ENCODE results near the gene REEP3. TPM values are rescaled to one million over a fixed set of nuclear protein-coding genes. Genes with fewer than 3 reads are reported as not detected.
"Not testable (repeated sequence)": the region's sequence is repeated elsewhere in the genome, so short reads cannot be mapped to it uniquely, and the experiment has no call there.

Gene REEP3
- total RNA-seq, 6 donors from 2014 or later = 23.6 to 63.9 (median 41.8) TPM

DNA sequence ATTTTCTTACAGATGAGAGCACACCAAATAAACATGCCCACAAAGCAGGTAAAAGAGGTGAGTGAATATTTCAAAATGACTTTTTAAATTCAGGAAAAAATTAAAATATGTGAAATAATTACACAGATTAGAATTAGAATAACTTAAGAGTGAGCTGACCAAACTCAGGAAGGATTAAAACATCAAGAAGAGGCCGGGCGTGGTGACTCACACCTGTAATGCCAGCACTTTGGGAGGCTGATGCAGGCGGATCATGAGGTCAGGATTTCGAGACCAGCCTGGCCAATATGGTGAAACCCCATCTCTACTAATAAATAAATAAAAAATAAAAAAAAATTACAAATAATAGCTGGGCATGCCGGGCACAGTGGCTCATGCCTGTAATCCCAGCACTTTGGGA, 140.1 kb downstream of the REEP3 start:
- Histone ChIP-seq H3K4me3 (no peak overlapping the region), H3K4me1 (no peaks in the 10 kb centered on the region), H3K9me3 (no peaks in the 10 kb centered on the region), H3K27ac (no peak overlapping the region), H3K36me3 (no peaks in the 10 kb centered on the region), H3K27me3 (no peaks in the 10 kb centered on the region)
- DNase-seq (no peak), ATAC-seq (ENCODE audit: low FRiP score in 2 of 2) (no peak)
- WGBS, 2 donors = 95 to 97% methylated on average over 5 of the region's 5 CpGs
- TF ChIP-seq, protein P1, sequence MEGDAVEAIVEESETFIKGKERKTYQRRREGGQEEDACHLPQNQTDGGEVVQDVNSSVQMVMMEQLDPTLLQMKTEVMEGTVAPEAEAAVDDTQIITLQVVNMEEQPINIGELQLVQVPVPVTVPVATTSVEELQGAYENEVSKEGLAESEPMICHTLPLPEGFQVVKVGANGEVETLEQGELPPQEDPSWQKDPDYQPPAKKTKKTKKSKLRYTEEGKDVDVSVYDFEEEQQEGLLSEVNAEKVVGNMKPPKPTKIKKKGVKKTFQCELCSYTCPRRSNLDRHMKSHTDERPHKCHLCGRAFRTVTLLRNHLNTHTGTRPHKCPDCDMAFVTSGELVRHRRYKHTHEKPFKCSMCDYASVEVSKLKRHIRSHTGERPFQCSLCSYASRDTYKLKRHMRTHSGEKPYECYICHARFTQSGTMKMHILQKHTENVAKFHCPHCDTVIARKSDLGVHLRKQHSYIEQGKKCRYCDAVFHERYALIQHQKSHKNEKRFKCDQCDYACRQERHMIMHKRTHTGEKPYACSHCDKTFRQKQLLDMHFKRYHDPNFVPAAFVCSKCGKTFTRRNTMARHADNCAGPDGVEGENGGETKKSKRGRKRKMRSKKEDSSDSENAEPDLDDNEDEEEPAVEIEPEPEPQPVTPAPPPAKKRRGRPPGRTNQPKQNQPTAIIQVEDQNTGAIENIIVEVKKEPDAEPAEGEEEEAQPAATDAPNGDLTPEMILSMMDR (IDR thresholded peaks at IDR 0.05) = no peak
- no peak for TF ChIP-seq POLR2AphosphoS5 (IDR thresholded peaks at IDR 0.05)
- TF ChIP-seq EP300 (IDR thresholded peaks at IDR 0.05) = no peak
- TF ChIP-seq POLR2A (IDR thresholded peaks at IDR 0.05) = no peak

GRCh38 chr10:63664341-63664885, 143.2 kb downstream of the REEP3 start:
- no peak for ATAC-seq (ENCODE audit: low FRiP score in 2 of 2)
- DNase-seq = peak in 1 of 2 donors; percentile 14
- Histone ChIP-seq H3K9me3 (no peaks in the 10 kb centered on the region), H3K27me3 (no peaks in the 10 kb centered on the region), H3K4me3 (no peak overlapping the region), H3K27ac (no peak overlapping the region), H3K36me3 (no peaks in the 10 kb centered on the region), H3K4me1 (no peaks in the 10 kb centered on the region)
- TF ChIP-seq POLR2AphosphoS5 (IDR thresholded peaks at IDR 0.05) = no peak
- no peak for TF ChIP-seq POLR2A (IDR thresholded peaks at IDR 0.05)
- TF ChIP-seq, protein P1 (IDR thresholded peaks at IDR 0.05) = no peak
- no peak for TF ChIP-seq EP300 (IDR thresholded peaks at IDR 0.05)
- WGBS, 2 donors = 93 to 98% methylated on average over 13 of the region's 13 CpGs

DNA sequence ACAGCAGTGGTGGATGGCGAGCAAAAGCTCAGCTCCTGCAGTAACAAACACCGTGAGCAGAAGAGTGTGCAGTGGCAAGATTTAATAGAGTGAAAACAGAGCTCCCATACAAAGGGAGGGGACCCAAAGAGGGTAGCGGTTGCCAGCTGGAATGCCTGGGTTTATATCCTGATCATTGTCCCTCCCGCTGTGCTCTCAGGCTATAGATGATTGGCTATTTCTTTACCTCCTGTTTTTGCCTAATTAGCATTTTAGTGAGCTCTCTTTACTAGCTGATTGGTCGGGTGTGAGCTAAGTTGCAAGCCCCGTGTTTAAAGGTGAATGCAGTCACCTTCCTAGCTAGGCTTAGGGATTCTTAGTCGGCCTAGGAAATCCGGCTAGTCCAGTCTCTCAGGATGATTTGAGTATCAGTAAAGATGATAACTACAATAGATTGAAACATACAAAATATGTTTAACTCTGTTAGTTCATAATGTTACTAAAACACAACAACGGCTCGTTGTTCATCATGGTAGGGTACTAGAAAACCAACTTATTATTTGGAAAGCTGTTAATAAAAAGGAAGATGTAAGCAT, 143.9 kb downstream of the REEP3 start:
- not testable (repeated sequence) for H3K36me3 ChIP-seq; DNase-seq; H3K4me3 ChIP-seq; H3K27me3 ChIP-seq; ATAC-seq (ENCODE audit: low FRiP score in 2 of 2); H3K27ac ChIP-seq; H3K9me3 ChIP-seq; H3K4me1 ChIP-seq
- 85 to 90% methylated on average over 10 of the region's 10 CpGs for WGBS, 2 donors

- no peak for DNase-seq
- Histone ChIP-seq H3K9me3 (no peaks in the 10 kb centered on the region), H3K27ac (no peak overlapping the region), H3K4me1 (peaks cover 0 to 4% (median under 1%) of the 10 kb centered on the region in 4 donors), H3K4me3 (no peak overlapping the region), H3K27me3 (no peaks in the 10 kb centered on the region), H3K36me3 (no peaks in the 10 kb centered on the region)
- peak in 1 of 2 donors; percentile 72 for ATAC-seq (ENCODE audit: low FRiP score in 2 of 2)
- WGBS, 2 donors = 79 to 83% methylated on average over 4 of the region's 4 CpGs
- TF ChIP-seq, protein P1 (IDR thresholded peaks at IDR 0.05) = no peak
- TF ChIP-seq EP300 (IDR thresholded peaks at IDR 0.05) (no peak), POLR2AphosphoS5 (IDR thresholded peaks at IDR 0.05) (no peak), POLR2A (IDR thresholded peaks at IDR 0.05) (no peak)
Observed at GRCh38 chr10:63665670-63666134, 144.5 kb downstream of the REEP3 start.

GRCh38 chr10:63666836-63667383, 145.7 kb downstream of the REEP3 start:
- H3K4me1 ChIP-seq = peaks cover 5 to 15% (median 11%) of the 10 kb centered on the region in 4 donors
- WGBS, 2 donors = 64 to 70% methylated on average over 4 of the region's 4 CpGs
- no peak for TF ChIP-seq POLR2AphosphoS5 (IDR thresholded peaks at IDR 0.05)
- H3K36me3 ChIP-seq = no peaks in the 10 kb centered on the region
- ATAC-seq (ENCODE audit: low FRiP score in 2 of 2) (peak in 1 of 2 donors; percentile 22), DNase-seq (no peak)
- no peak overlapping the region for H3K4me3 ChIP-seq
- no peaks in the 10 kb centered on the region for H3K27me3 ChIP-seq
- H3K27ac ChIP-seq = no peak overlapping the region
- no peaks in the 10 kb centered on the region for H3K9me3 ChIP-seq
